GM23338 (cell line): ENCODE data around the gene ABCF2.

Source experiments
- CREB1 ChIP-seq: fragments of 250-450 bp; sonication (Bioruptor Pico); IDR thresholded peaks from 2 replicates; pipeline ENCODE4 v1.5.0; 2020; ENCODE audit warnings: low read depth, mild to moderate bottlenecking, moderate library complexity
- EZH2phosphoT487 ChIP-seq: fragments of 200-600 bp; sonication (generic); IDR thresholded peaks from one replicate; pipeline ENCODE4 v1.8.1; 2018; ENCODE audit warnings: antibody characterized with exemption; ENCODE audit not compliant: unreplicated experiment
- POLR2AphosphoS5 ChIP-seq: IDR thresholded peaks from 2 replicates; pipeline ENCODE4 v1.6.1; 2016; ENCODE audit warnings: antibody characterized with exemption, low read depth
- TF ChIP-seq, protein P1 (sequence below): IDR thresholded peaks from one replicate; pipeline ENCODE4 v1.6.1; 2018; ENCODE audit warnings: antibody characterized with exemption; ENCODE audit not compliant: unreplicated experiment

DNA sequence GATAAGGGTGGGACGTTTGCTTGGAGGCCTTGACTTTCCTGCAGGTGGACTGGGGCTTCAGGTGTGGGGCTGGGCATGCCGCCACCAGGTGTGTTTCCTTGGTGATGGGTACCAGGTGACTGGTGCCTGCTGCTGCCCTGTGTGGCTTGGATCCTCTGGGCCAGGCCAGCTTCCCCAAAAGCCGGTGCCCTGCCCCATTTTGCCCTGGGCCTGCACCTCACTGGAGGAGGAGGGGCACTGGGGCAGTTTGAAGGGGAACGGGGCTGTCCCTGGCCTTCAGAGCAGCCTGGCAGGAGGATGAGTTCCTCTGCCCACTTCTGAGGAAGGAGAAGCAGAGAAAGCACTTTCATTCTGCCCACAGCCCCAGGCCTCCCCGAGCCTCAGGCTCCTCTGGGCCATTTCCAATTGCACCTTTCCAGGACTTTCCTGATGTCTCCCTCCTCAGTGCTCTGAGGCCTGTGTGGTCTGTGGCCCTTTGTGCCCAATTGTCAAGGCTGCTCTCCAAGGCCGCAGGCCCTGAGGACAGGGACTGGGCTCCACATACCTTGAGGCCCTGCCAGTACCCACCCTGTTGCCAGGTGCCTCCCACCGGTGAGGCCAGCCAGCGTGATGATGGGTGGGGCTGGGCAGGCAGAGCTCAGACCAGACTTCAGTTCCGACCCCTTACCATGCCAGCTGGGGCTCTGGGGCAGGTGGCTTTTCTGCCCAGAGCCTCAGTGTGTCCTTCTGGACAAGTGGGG lies 46.8 kb upstream of the ABCF2 start:
- TF ChIP-seq, protein P1, sequence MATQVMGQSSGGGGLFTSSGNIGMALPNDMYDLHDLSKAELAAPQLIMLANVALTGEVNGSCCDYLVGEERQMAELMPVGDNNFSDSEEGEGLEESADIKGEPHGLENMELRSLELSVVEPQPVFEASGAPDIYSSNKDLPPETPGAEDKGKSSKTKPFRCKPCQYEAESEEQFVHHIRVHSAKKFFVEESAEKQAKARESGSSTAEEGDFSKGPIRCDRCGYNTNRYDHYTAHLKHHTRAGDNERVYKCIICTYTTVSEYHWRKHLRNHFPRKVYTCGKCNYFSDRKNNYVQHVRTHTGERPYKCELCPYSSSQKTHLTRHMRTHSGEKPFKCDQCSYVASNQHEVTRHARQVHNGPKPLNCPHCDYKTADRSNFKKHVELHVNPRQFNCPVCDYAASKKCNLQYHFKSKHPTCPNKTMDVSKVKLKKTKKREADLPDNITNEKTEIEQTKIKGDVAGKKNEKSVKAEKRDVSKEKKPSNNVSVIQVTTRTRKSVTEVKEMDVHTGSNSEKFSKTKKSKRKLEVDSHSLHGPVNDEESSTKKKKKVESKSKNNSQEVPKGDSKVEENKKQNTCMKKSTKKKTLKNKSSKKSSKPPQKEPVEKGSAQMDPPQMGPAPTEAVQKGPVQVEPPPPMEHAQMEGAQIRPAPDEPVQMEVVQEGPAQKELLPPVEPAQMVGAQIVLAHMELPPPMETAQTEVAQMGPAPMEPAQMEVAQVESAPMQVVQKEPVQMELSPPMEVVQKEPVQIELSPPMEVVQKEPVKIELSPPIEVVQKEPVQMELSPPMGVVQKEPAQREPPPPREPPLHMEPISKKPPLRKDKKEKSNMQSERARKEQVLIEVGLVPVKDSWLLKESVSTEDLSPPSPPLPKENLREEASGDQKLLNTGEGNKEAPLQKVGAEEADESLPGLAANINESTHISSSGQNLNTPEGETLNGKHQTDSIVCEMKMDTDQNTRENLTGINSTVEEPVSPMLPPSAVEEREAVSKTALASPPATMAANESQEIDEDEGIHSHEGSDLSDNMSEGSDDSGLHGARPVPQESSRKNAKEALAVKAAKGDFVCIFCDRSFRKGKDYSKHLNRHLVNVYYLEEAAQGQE: no peak
- TF ChIP-seq EZH2phosphoT487 (no peak), CREB1 (CRISPR knock-in tag) (no peak), POLR2AphosphoS5 (no peak)
